HEK293 (cell line): ENCODE measurements around the gene TGFB1I1.

Experiments used
- HOXA7 ChIP-seq: sonication (generic); formaldehyde crosslinking; IDR thresholded peaks from 2 replicates; pipeline ENCODE4 v1.8.1; 2022; ENCODE audit warnings: missing genetic modification reagents, borderline replicate concordance
- REPIN1 ChIP-seq: fragments of 450-650 bp; formaldehyde crosslinking; IDR thresholded peaks from 2 replicates; pipeline ENCODE4 v1.5.1; 2017; ENCODE audit warnings: missing biosample characterization, missing genetic modification characterization, low read depth
- TRIM28 ChIP-seq: IDR thresholded peaks from 2 replicates; pipeline ENCODE4 v1.6.1; 2011; ENCODE audit warnings: low read length, control low read depth, borderline replicate concordance
- WT1 ChIP-seq: fragments of 450-650 bp; formaldehyde crosslinking; IDR thresholded peaks from 2 replicates; pipeline ENCODE4 v1.5.1; 2016; ENCODE audit warnings: missing biosample characterization, missing genetic modification characterization
- ZBTB1 ChIP-seq: fragments of 450-650 bp; formaldehyde crosslinking; IDR thresholded peaks from 2 replicates; pipeline ENCODE4 v1.5.1; 2016; ENCODE audit warnings: missing biosample characterization, missing genetic modification characterization
- ZBTB21 ChIP-seq: fragments of 450-650 bp; formaldehyde crosslinking; IDR thresholded peaks from 2 replicates; pipeline ENCODE4 v1.5.1; 2017; ENCODE audit warnings: missing biosample characterization, missing genetic modification characterization
- ZBTB7A ChIP-seq: fragments of 450-650 bp; formaldehyde crosslinking; IDR thresholded peaks from 2 replicates; pipeline ENCODE4 v1.5.1; 2016; ENCODE audit warnings: low read depth, missing biosample characterization, missing genetic modification characterization
- ZNF114 ChIP-seq: fragments of 450-650 bp; formaldehyde crosslinking; IDR thresholded peaks from 2 replicates; pipeline ENCODE4 v1.5.0; 2017; ENCODE audit warnings: missing biosample characterization, missing genetic modification characterization
- ZNF155 ChIP-seq: fragments of 450-650 bp; formaldehyde crosslinking; IDR thresholded peaks from 2 replicates; pipeline ENCODE4 v1.5.1; 2016; ENCODE audit warnings: missing biosample characterization, missing genetic modification characterization
- ZNF211 ChIP-seq: fragments of 450-650 bp; formaldehyde crosslinking; IDR thresholded peaks from 2 replicates; pipeline ENCODE4 v1.5.1; 2016; ENCODE audit warnings: low read depth, missing biosample characterization, missing genetic modification characterization
- ZNF560 ChIP-seq: fragments of 450-650 bp; formaldehyde crosslinking; IDR thresholded peaks from 2 replicates; pipeline ENCODE4 v1.5.1; 2017; ENCODE audit warnings: missing biosample characterization, missing genetic modification characterization, borderline replicate concordance
- ZNF585B ChIP-seq: fragments of 450-650 bp; formaldehyde crosslinking; IDR thresholded peaks from 2 replicates; pipeline ENCODE4 v1.5.1; 2016; ENCODE audit warnings: missing biosample characterization, missing genetic modification characterization
- ZNF600 ChIP-seq: fragments of 450-650 bp; formaldehyde crosslinking; IDR thresholded peaks from 2 replicates; pipeline ENCODE4 v1.5.1; 2016; ENCODE audit warnings: missing biosample characterization, missing genetic modification characterization
- ZNF629 ChIP-seq: fragments of 450-650 bp; formaldehyde crosslinking; IDR thresholded peaks from 2 replicates; pipeline ENCODE4 v1.5.1; 2017; ENCODE audit warnings: missing biosample characterization, missing genetic modification characterization
- ZXDB ChIP-seq: fragments of 450-650 bp; formaldehyde crosslinking; IDR thresholded peaks from 2 replicates; pipeline ENCODE4 v1.5.1; 2016; ENCODE audit warnings: missing biosample characterization, missing genetic modification characterization
- TF ChIP-seq, protein P1 (sequence below): fragments of 450-650 bp; formaldehyde crosslinking; conservative IDR thresholded peaks from 2 replicates; pipeline ENCODE4 v1.5.1; 2016; ENCODE audit warnings: low read depth, missing biosample characterization, missing genetic modification characterization
- TF ChIP-seq, protein P2 (sequence below): fragments of 450-650 bp; formaldehyde crosslinking; IDR thresholded peaks from 2 replicates; pipeline ENCODE4 v1.5.1; 2016; ENCODE audit warnings: missing biosample characterization, missing genetic modification characterization
- TF ChIP-seq, protein P3 (sequence below): fragments of 450-650 bp; formaldehyde crosslinking; IDR thresholded peaks from 2 replicates; pipeline ENCODE4 v1.5.1; 2016; ENCODE audit warnings: missing biosample characterization, missing genetic modification characterization
- TF ChIP-seq, protein P4 (sequence below): fragments of 450-650 bp; IDR thresholded peaks from 2 replicates; pipeline ENCODE4 v1.5.1; 2018; ENCODE audit warnings: missing biosample characterization, missing genetic modification characterization
- TF ChIP-seq, protein P5 (sequence below): fragments of 450-650 bp; formaldehyde crosslinking; IDR thresholded peaks from 2 replicates; pipeline ENCODE4 v1.5.1; 2016; ENCODE audit warnings: missing biosample characterization, missing genetic modification characterization
- TF ChIP-seq, protein P6 (sequence below): fragments of 450-650 bp; formaldehyde crosslinking; IDR thresholded peaks from 2 replicates; pipeline ENCODE4 v1.5.1; 2017; ENCODE audit warnings: missing biosample characterization, missing genetic modification characterization
- TF ChIP-seq, protein P7 (sequence below): IDR thresholded peaks from 2 replicates; pipeline ENCODE4 v1.6.1; 2011; ENCODE audit warnings: mild to moderate bottlenecking, low read depth, low read length, borderline replicate concordance
- TF ChIP-seq, protein P8 (sequence below): fragments of 450-650 bp; IDR thresholded peaks from 2 replicates; pipeline ENCODE4 v1.5.1; 2018; ENCODE audit warnings: missing biosample characterization, mild to moderate bottlenecking, missing genetic modification characterization

The TGFB1I1 gene

DNA sequence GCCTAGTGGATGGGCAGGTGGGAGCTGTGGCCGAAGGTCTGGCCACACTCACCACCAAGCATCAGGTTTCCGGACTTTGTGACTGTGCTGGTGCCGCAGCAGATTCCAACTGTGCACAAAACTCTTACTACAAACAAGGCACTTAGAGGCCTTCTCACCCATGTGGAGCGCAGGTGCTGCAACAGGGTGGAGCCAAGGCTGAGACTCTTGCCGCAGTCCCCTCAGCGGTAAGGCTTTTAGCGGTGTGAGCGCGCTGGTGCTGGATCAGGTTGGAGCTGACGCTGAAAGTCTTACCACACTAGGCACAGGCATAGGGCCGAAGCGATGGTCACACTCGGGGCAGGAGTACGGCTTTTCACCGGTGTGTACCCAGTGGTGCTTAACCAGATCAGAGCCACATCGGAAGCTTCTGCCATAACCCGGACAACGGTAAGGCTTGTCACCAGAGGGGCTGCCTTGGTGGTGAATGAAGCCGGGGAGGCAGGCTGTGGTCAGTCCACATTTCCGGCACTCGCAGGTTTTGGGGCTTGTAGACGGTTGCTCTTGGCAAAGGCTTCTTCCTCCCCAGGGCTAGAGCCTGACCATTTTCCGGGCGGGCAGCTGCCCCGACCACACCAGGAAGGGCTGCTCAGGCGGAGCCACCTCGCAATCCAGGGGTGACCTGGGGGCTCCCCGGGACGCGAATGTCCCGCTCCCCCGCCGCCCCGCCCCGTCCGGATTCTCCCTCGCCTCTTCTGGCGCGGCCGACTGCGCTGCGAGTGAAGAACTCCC, 13.7 kb upstream of the TGFB1I1 start (continued):
- TF ChIP-seq, protein P1, sequence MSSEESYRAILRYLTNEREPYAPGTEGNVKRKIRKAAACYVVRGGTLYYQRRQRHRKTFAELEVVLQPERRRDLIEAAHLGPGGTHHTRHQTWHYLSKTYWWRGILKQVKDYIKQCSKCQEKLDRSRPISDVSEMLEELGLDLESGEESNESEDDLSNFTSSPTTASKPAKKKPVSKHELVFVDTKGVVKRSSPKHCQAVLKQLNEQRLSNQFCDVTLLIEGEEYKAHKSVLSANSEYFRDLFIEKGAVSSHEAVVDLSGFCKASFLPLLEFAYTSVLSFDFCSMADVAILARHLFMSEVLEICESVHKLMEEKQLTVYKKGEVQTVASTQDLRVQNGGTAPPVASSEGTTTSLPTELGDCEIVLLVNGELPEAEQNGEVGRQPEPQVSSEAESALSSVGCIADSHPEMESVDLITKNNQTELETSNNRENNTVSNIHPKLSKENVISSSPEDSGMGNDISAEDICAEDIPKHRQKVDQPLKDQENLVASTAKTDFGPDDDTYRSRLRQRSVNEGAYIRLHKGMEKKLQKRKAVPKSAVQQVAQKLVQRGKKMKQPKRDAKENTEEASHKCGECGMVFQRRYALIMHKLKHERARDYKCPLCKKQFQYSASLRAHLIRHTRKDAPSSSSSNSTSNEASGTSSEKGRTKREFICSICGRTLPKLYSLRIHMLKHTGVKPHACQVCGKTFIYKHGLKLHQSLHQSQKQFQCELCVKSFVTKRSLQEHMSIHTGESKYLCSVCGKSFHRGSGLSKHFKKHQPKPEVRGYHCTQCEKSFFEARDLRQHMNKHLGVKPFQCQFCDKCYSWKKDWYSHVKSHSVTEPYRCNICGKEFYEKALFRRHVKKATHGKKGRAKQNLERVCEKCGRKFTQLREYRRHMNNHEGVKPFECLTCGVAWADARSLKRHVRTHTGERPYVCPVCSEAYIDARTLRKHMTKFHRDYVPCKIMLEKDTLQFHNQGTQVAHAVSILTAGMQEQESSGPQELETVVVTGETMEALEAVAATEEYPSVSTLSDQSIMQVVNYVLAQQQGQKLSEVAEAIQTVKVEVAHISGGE (tag by site-specific recombination), result no peak; the same call in 1 of the 2 replicates
- TF ChIP-seq WT1 (no peak), ZNF600 (tag by site-specific recombination) (peak; percentile 97), ZNF211 (tag by site-specific recombination) (no peak), ZXDB (tag by site-specific recombination) (peak; percentile 56; the same call in 1 of the 2 replicates), ZNF585B (tag by site-specific recombination) (no peak), ZBTB7A (tag by site-specific recombination) (no peak), REPIN1 (tag by site-specific recombination) (no peak), TRIM28 (no peak), HOXA7 (CRISPR knock-in tag) (no peak), ZBTB21 (tag by site-specific recombination) (no peak), ZNF155 (tag by site-specific recombination) (no peak), ZNF560 (no peak), ZBTB1 (tag by site-specific recombination) (no peak), ZNF114 (tag by site-specific recombination) (no peak), ZNF629 (tag by site-specific recombination) (no peak)
- TF ChIP-seq, protein P2, sequence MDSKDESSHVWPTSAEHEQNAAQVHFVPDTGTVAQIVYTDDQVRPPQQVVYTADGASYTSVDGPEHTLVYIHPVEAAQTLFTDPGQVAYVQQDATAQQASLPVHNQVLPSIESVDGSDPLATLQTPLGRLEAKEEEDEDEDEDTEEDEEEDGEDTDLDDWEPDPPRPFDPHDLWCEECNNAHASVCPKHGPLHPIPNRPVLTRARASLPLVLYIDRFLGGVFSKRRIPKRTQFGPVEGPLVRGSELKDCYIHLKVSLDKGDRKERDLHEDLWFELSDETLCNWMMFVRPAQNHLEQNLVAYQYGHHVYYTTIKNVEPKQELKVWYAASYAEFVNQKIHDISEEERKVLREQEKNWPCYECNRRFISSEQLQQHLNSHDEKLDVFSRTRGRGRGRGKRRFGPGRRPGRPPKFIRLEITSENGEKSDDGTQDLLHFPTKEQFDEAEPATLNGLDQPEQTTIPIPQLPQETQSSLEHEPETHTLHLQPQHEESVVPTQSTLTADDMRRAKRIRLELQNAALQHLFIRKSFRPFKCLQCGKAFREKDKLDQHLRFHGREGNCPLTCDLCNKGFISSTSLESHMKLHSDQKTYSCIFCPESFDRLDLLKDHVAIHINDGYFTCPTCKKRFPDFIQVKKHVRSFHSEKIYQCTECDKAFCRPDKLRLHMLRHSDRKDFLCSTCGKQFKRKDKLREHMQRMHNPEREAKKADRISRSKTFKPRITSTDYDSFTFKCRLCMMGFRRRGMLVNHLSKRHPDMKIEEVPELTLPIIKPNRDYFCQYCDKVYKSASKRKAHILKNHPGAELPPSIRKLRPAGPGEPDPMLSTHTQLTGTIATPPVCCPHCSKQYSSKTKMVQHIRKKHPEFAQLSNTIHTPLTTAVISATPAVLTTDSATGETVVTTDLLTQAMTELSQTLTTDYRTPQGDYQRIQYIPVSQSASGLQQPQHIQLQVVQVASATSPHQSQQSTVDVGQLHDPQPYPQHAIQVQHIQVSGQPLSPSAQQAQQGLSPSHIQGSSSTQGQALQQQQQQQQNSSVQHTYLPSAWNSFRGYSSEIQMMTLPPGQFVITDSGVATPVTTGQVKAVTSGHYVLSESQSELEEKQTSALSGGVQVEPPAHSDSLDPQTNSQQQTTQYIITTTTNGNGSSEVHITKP (tag by site-specific recombination), result peak; percentile 99
- TF ChIP-seq, protein P3, sequence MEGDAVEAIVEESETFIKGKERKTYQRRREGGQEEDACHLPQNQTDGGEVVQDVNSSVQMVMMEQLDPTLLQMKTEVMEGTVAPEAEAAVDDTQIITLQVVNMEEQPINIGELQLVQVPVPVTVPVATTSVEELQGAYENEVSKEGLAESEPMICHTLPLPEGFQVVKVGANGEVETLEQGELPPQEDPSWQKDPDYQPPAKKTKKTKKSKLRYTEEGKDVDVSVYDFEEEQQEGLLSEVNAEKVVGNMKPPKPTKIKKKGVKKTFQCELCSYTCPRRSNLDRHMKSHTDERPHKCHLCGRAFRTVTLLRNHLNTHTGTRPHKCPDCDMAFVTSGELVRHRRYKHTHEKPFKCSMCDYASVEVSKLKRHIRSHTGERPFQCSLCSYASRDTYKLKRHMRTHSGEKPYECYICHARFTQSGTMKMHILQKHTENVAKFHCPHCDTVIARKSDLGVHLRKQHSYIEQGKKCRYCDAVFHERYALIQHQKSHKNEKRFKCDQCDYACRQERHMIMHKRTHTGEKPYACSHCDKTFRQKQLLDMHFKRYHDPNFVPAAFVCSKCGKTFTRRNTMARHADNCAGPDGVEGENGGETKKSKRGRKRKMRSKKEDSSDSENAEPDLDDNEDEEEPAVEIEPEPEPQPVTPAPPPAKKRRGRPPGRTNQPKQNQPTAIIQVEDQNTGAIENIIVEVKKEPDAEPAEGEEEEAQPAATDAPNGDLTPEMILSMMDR (tag by site-specific recombination), result peak; percentile 88
- TF ChIP-seq, protein P4, sequence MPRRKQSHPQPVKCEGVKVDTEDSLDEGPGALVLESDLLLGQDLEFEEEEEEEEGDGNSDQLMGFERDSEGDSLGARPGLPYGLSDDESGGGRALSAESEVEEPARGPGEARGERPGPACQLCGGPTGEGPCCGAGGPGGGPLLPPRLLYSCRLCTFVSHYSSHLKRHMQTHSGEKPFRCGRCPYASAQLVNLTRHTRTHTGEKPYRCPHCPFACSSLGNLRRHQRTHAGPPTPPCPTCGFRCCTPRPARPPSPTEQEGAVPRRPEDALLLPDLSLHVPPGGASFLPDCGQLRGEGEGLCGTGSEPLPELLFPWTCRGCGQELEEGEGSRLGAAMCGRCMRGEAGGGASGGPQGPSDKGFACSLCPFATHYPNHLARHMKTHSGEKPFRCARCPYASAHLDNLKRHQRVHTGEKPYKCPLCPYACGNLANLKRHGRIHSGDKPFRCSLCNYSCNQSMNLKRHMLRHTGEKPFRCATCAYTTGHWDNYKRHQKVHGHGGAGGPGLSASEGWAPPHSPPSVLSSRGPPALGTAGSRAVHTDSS, result no peak
- TF ChIP-seq, protein P5, sequence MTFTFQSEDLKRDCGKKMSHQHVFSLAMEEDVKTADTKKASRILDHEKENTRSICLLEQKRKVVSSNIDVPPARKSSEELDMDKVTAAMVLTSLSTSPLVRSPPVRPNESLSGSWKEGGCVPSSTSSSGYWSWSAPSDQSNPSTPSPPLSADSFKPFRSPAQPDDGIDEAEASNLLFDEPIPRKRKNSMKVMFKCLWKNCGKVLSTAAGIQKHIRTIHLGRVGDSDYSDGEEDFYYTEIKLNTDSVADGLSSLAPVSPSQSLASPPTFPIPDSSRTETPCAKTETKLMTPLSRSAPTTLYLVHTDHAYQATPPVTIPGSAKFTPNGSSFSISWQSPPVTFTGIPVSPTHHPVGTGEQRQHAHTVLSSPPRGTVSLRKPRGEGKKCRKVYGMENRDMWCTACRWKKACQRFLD, result no peak
- TF ChIP-seq, protein P6, sequence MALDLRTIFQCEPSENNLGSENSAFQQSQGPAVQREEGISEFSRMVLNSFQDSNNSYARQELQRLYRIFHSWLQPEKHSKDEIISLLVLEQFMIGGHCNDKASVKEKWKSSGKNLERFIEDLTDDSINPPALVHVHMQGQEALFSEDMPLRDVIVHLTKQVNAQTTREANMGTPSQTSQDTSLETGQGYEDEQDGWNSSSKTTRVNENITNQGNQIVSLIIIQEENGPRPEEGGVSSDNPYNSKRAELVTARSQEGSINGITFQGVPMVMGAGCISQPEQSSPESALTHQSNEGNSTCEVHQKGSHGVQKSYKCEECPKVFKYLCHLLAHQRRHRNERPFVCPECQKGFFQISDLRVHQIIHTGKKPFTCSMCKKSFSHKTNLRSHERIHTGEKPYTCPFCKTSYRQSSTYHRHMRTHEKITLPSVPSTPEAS, result no peak
- TF ChIP-seq, protein P7, sequence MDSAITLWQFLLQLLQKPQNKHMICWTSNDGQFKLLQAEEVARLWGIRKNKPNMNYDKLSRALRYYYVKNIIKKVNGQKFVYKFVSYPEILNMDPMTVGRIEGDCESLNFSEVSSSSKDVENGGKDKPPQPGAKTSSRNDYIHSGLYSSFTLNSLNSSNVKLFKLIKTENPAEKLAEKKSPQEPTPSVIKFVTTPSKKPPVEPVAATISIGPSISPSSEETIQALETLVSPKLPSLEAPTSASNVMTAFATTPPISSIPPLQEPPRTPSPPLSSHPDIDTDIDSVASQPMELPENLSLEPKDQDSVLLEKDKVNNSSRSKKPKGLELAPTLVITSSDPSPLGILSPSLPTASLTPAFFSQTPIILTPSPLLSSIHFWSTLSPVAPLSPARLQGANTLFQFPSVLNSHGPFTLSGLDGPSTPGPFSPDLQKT, result no peak
- TF ChIP-seq, protein P8, sequence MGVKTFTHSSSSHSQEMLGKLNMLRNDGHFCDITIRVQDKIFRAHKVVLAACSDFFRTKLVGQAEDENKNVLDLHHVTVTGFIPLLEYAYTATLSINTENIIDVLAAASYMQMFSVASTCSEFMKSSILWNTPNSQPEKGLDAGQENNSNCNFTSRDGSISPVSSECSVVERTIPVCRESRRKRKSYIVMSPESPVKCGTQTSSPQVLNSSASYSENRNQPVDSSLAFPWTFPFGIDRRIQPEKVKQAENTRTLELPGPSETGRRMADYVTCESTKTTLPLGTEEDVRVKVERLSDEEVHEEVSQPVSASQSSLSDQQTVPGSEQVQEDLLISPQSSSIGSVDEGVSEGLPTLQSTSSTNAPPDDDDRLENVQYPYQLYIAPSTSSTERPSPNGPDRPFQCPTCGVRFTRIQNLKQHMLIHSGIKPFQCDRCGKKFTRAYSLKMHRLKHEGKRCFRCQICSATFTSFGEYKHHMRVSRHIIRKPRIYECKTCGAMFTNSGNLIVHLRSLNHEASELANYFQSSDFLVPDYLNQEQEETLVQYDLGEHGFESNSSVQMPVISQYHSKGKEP, result no peak
